ENCODE measurements around the gene FAT1.

FAT1 gene

DNA sequence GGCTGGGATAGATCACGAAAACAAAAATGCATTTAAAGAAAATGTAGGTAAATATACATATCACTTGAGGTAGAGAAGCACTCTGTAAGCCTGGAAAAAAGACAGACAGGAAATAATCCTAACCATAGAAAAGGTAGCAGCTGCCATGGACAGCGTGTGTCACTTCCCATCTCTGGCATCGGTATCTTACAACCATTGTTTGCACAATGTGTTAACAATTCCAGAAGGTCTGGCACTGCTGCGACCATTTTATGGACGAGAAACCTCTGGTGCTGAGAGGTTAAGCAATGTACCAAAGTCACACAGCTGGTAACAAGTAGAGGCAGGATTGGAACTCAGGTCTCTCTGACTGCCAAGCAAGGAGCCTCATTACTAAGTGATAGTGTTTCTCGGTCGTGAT lies 166.6 kb downstream of the FAT1 start:
- no peak for DNase-seq

DNA sequence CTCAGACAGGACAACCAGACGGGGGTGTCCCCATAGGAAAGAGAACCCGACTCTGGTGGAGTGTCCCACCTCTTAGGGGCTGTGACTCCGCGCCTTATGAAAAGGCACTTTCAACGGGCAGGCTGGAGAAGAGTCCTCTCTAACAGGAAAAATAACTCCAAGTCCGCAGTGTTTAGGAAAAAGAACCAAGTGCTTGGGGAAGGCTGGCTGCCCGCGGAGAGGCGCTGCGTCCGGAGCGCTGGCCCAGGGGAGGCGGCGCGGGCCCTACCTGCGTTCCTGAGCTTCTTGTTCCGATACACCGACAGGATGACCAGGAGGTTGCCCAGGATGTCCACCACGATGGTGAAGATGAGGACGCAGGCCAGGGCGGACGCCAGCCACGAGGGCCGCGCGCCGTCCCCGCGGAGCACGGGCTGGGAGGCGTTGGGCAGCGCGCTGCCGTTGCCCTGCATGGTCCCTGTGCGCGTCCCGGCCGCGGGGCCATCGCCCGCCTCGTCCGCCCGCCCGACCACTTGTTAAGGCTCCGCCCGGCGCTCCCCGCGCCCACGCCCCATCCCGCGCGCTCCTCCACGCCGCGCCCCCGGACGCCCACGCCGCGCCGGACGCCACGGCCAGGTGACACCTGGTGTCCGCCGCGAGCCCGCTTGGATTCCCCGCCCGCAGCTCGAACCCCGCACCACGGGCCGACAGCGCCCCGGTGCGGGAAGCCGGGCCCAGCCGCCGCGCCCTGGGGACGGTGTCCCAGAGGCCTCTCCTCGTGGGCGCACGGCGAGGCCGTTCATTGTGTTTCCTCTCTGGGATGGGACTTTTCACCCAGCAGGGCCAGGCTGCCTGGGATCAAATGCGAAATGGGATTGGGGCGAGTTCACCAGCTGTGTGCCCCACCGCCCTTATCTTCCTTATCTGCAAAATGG lies 168.5 kb downstream of the FAT1 start, which contains the start of gene MTNR1A:
Gene MTNR1A, minus strand, starts transcription at position 654 of the 914 bp plus-strand sequence. Its CDS starts 202 bp downstream, at position 452.
- DNase-seq: no peak

DNA sequence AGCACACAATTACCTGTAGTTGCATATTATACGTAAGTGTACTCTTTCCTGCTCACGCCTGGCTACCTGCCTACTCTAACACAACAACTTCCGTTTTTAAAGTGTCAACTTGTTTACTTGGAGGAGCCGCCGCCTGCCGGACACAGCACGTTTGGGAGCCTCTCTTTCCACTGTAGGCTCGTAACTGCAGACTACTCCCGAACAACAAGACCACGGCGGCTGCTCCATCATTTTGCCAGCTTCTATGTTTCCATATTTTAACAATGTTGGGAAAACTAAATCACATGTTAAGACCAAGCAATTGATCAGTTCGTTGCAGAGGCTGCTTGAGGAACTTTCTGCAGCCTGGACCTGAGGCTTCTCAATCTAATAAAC lies 169.1 kb downstream of the FAT1 start:
- no peak for DNase-seq

DNA sequence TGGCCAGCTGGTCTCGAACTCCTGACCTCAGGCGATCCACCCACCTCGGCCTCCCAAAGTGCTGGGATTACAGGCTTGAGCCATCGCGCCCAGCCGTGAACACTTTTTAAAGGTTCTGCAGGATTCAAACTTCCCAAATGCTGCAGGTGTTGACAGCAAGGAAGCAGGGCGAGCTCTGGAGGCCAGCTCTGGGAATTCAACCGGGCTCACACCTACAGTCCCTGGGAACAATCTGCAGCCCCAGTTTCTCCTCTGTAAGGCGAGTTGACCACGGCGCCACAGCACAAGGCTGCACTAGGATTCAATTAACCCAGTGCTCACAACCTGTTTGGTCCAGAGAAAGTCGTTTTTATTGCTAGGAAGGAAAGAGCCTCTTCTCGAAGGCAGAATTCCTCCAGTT lies 169.9 kb downstream of the FAT1 start:
- no peak for DNase-seq

DNA sequence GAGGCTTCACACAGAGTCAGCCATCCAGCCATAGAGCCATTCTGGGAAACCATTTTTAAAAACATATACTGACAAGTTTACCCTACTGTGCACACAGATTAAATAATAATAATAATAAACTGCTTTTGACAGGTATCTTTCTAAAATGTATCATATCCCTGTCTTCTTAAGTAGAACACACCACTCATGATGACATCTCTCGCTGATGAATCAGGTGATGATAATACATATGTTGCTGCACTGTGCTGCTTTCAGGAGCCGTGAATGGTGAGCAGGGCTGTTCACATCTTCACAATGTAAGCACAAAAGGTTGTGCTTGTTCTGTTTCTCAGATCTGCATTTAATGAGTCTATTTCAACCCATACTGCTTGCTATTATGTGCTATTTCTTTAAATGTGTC lies 171.8 kb downstream of the FAT1 start:
- no peak for DNase-seq

DNA sequence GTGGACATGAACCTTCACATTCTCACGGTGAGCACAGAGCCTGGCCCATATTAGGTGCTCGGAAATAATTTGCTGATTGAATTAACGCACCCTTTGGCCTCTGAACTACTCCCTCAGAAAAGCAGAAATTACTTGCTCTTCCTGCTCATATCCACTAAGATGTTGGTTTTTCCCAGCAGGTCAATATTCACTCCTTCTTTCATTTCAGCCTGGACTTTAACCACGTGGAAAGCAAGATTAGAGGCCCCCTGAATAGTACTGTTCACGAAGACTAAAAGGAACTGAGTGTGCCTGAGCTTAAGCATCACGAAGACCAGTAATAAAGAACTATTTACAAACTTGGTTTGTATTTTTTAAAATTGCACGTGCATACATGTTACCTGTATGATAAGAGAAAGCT lies 178.2 kb downstream of the FAT1 start:
- no peak for DNase-seq

DNA sequence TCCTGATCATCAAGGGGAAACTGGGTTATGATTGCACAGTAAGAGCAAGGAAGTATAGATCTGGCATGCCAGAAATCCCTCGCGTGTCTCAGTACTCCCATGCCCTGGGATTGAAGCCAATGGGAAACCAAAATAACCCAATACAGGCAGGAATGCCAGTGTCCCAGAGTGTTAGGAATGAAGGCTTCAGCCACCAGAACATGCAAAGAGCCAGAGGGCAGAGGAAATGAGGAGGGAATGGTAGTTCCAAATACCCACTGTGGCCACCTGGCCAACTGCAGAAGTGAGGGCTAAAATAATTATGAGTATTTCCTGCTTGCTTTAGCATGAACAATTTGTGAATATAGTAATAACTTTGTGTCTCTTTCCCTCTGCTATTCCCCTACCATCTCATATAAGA lies 180.4 kb downstream of the FAT1 start:
- no peak for DNase-seq

DNA sequence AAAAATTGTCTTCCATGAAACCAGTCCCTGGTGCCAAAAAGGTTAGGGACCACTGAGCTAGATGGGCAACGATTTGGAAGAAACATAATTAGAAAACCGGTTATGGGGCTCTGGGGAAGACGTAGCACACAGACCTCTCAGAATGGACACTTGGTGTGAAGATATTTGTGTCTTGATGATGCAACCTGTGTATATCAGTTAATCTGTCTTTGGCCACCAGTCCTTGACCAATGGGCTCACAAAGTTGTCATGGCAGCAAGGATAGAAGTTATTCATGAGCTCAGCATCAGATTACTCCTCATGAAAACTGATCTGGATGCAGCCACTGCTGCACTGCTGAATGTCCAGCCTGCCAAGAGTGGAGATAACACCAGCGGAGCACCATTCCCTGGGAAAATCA lies 181.9 kb downstream of the FAT1 start:
- no peak for DNase-seq

DNA sequence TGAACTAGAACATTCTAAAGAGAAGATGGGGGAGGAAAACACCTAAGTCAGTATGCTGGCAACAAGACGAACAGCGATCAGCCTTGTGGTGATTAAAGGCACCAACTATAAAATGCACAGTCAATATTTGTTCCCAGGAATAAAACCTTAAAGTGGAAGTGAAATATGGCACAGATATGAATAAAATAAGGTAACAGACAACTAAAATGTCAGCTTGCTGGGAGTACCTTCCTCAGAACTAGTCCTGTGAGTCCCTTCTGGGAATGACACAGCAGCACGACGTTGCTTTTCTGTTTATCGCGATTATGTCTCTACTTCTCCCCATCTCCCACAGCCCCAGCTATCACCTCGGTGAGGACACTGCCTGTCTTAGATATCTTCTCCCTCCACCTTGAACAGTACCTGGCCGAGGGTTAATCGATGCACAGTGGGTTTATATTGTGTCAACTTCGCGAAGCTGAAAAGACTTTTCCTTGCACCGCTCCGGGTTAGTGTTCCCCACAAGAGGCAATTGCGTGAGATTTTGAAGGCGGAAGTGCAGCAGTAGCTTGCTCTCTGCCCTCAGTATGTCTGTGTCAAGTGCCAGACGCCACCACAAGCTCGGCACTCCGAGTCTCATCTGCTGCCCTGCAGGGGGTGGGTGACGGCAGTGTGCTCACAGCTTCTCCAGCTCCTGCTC lies 185.7 kb downstream of the FAT1 start:
- no peak for DNase-seq

Data from T1000 (cell line).